ES-I3 (cell line): Measurements from ENCODE around the gene CLINT1.

Experiments used
- H3K36me3 ChIP-seq: 2 replicates; pipeline ENCODE4 v1.6.1; 2013; ENCODE audit warnings: mild to moderate bottlenecking, low read length, control low read depth, moderate library complexity; ENCODE audit not compliant: insufficient read depth
- H3K4me1 ChIP-seq: 2 replicates; pipeline ENCODE4 v1.6.1; 2013; ENCODE audit warnings: mild to moderate bottlenecking, control low read depth, low read length; ENCODE audit not compliant: insufficient read depth
- H3K9ac ChIP-seq: 2 replicates; pipeline ENCODE4 v1.6.1; 2013; ENCODE audit warnings: low read depth, mild to moderate bottlenecking, low read length, moderate library complexity
- H3K9me3 ChIP-seq: 2 replicates; pipeline ENCODE4 v1.6.1; 2013; ENCODE audit warnings: mild to moderate bottlenecking, low read length, moderate library complexity; ENCODE audit not compliant: control insufficient read depth, insufficient read depth

Gene CLINT1

GRCh38 chr5:157845914-157846598, 12.9 kb downstream of the CLINT1 start:
- no peaks in the 10 kb centered on the region for H3K9me3 ChIP-seq
- H3K4me1 ChIP-seq, result peaks cover 3% of the 10 kb centered on the region; the same call in 1 of the 2 replicates
- H3K36me3 ChIP-seq, result 0 out of 2 replicates have a peak, but pooled peaks cover 5% of the 10 kb centered on the region
- H3K9ac ChIP-seq, result no peak overlapping the region

DNA sequence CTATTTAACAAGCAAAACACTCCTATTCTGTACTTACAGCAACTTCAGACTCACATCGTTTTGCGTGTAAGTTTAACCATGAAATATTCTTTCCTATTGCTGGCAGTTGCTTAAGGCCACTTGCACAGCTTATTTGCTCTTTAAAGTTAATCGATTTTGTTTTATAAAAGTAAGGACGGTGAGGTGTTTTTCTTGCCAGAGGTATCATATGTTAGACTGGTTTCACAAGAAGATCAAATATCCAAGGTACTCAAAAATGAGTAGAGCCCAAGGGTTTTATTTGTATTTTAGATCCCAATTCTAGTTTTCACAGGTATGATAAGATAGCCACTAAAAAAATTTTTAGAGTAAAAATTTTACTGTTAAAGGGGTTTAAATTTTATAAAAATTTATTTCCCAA, 16.2 kb downstream of the CLINT1 start:
- H3K4me1 ChIP-seq, result peaks cover 3% of the 10 kb centered on the region; the same call in 1 of the 2 replicates
- H3K9ac ChIP-seq, result no peak overlapping the region
- H3K9me3 ChIP-seq, result no peaks in the 10 kb centered on the region
- H3K36me3 ChIP-seq, result 0 out of 2 replicates have a peak, but pooled peaks cover 5% of the 10 kb centered on the region

- H3K9me3 ChIP-seq, result no peaks in the 10 kb centered on the region
These were observed 16.8 kb downstream of the CLINT1 start for GRCh38 chr5:157842185-157842584.

DNA sequence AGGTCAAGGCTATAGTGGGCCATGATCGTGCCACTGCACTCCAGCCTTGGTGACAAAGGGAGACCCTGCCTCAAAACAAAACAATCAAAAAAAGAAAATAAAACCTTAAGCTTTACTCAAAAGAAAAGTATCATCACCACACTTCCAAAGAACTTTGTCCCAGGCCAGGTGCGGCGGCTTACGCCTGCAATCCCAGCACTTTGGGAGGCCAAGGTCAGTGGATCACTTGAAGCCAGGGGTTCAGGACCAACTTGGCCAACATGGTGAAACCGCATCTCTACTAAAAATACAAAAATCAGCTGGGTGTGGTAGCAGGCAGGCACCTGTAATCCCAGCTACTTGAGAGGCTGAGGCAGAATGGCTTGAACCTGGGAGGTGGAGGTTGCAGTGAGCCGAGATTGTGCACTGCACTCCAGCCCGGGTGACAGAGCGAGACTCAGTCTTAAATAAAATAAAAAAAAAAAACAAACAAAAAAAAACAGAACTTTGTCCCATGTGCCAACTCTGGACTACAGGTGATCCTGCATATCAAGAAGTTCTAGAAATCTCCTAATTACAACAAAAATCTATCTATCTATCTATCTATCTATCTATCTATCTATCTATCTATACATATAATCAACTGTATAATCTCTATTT, 19.7 kb downstream of the CLINT1 start:
- Histone ChIP-seq H3K9ac (no peak overlapping the region), H3K4me1 (peaks cover 3% of the 10 kb centered on the region; the same call in 1 of the 2 replicates), H3K36me3 (no peaks in the 10 kb centered on the region), H3K9me3 (no peaks in the 10 kb centered on the region)

More at GRCh38 chr5:157842185-157842584, 16.8 kb downstream of the CLINT1 start:
- Histone ChIP-seq H3K9ac (no peak overlapping the region), H3K36me3 (no peaks in the 10 kb centered on the region), H3K4me1 (peaks cover 3% of the 10 kb centered on the region; the same call in 1 of the 2 replicates)

DNA sequence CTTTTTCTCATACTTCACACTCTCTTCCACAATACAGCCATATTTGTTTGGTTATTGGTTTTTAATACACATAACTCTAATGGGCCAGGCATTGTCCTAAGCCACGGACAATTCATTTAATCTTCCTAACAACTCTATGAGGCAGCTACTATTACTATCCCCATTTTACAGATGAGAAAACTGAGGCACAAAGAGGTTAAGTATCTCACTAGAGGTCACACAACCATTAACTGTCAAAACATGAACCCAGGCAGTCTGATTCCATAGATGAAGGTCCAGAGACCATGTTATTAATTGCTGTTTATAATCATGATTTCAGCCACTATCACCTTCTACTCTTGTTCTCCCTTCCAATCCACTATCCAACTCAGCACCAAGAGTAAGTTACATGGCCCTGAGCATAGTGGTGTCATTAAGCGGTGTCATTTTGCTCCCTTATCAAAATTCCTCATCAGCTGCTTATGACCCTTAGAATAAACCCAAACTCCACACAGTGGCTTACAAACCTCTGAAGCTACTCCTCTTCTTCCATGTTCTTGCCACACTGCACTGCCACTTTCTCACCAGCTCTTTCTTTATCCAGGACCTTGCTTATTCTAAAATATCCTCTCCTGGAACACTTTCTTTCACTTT, 22.7 kb downstream of the CLINT1 start:
- no peaks in the 10 kb centered on the region for H3K4me1 ChIP-seq
- H3K36me3 ChIP-seq, result no peaks in the 10 kb centered on the region
- H3K9me3 ChIP-seq, result no peaks in the 10 kb centered on the region
- no peak overlapping the region for H3K9ac ChIP-seq

DNA sequence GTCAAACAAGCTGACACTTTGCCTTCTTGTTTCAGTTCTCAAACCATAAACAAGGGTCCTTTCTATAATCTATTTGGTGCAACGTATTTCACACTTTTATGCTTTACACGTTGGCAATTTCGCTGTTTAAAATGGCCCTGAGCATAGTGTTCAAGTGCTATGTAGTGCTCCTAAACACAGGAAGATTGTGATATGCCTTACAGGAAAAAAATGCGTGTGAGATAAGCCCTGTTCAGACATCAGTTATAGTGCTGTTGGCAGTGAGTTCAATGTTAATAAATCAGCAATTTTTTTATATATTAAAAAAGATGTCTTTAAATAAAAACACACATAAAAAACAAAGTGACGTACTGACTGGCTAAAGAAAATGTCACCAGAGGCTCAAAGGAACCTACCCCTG, 23.9 kb downstream of the CLINT1 start:
- H3K36me3 ChIP-seq, result no peaks in the 10 kb centered on the region
- H3K9me3 ChIP-seq, result no peaks in the 10 kb centered on the region
- H3K9ac ChIP-seq, result no peak overlapping the region
- H3K4me1 ChIP-seq, result no peaks in the 10 kb centered on the region

GRCh38 chr5:157828944-157829639, 29.9 kb downstream of the CLINT1 start:
- H3K9ac ChIP-seq, result no peak overlapping the region
- no peaks in the 10 kb centered on the region for H3K9me3 ChIP-seq
- no peaks in the 10 kb centered on the region for H3K36me3 ChIP-seq
- H3K4me1 ChIP-seq, result no peaks in the 10 kb centered on the region

GRCh38 chr5:157828105-157828943, 30.6 kb downstream of the CLINT1 start:
- H3K9ac ChIP-seq, result no peak overlapping the region
- H3K4me1 ChIP-seq, result no peaks in the 10 kb centered on the region
- no peaks in the 10 kb centered on the region for H3K36me3 ChIP-seq
- H3K9me3 ChIP-seq, result no peaks in the 10 kb centered on the region

GRCh38 chr5:157827423-157827822, 31.5 kb downstream of the CLINT1 start:
- Histone ChIP-seq H3K9me3 (no peaks in the 10 kb centered on the region), H3K36me3 (no peaks in the 10 kb centered on the region), H3K4me1 (no peaks in the 10 kb centered on the region), H3K9ac (no peak overlapping the region)

GRCh38 chr5:157823655-157824054, 35.3 kb downstream of the CLINT1 start:
- Histone ChIP-seq H3K36me3 (no peaks in the 10 kb centered on the region), H3K9me3 (no peaks in the 10 kb centered on the region), H3K9ac (no peak overlapping the region), H3K4me1 (peaks cover 13% of the 10 kb centered on the region; the same call in 1 of the 2 replicates)

GRCh38 chr5:157821822-157822622, 36.9 kb downstream of the CLINT1 start:
- Histone ChIP-seq H3K4me1 (peaks cover 13% of the 10 kb centered on the region; the same call in 1 of the 2 replicates), H3K9me3 (no peaks in the 10 kb centered on the region), H3K9ac (no peak overlapping the region), H3K36me3 (no peaks in the 10 kb centered on the region)

DNA sequence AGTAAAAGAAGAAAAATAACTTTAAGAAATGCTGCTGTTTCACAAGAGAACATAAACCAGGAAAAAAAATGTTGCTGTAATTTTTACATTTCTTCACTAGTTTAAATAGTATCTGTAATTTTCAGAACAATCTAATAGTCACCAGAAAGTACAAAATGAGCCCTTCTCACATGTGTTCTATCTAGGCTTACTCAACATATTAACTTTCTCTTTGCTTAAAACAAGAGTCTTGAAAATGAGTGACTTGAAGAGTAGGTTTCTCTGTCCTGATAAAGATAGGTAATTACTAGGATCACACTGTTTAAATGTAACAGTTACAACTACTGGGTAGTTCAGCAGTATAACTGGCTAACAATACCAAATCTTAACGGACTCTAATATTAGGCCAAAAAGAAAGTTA, 37.5 kb downstream of the CLINT1 start:
- no peak overlapping the region for H3K9ac ChIP-seq
- no peaks in the 10 kb centered on the region for H3K36me3 ChIP-seq
- H3K4me1 ChIP-seq, result peaks cover 13% of the 10 kb centered on the region; the same call in 1 of the 2 replicates
- H3K9me3 ChIP-seq, result no peaks in the 10 kb centered on the region

GRCh38 chr5:157820593-157821252, 38.2 kb downstream of the CLINT1 start:
- H3K9ac ChIP-seq, result no peak overlapping the region
- peaks cover 13% of the 10 kb centered on the region; the same call in 1 of the 2 replicates for H3K4me1 ChIP-seq
- no peaks in the 10 kb centered on the region for H3K36me3 ChIP-seq
- no peaks in the 10 kb centered on the region for H3K9me3 ChIP-seq
